HCT116 (cell line): Measurements from ENCODE around the gene CREB3L4. TPM values are rescaled to one million over a fixed set of nuclear protein-coding genes. Genes with fewer than 3 reads are reported as not detected.

Experiments
- ATAC-seq: fragments of 200-7000 bp; cut with Tn5 transposase; 2 replicates; pipeline ENCODE4 v1.9.1; 2020; ENCODE audit warnings: mild to moderate bottlenecking, moderate library complexity
- BruUV-seq: library from RNA; stranded (reverse); fragments of 400-500 nt; replicated peaks from 2 replicates; lab custom pipeline; 2021; lab: Mats Ljungman, UMichigan
- CTCF ChIA-PET: fragments of 300-600 bp; sonication (Branson Sonifier 250); formaldehyde crosslinking; loops from one replicate; lab custom pipeline; 2021; ENCODE audit warnings: antibody characterized with exemption; lab: Charles Lee
- POLR2A ChIA-PET: fragments of 300-600, 350-600 bp; sonication (Branson Sonifier 250); formaldehyde crosslinking; loops from one replicate; lab custom pipeline; 2021; ENCODE audit warnings: antibody characterized with exemption; lab: Charles Lee
- RAD21 ChIA-PET, 2 experiments: fragments of 300-600 bp; sonication (Branson Sonifier 250); formaldehyde crosslinking; loops; one replicate each; lab custom pipeline; 2023; ENCODE audit warnings: low total read pairs in 2 of 2; ENCODE audit not compliant: uncharacterized antibody in 2 of 2, unreplicated experiment in 2 of 2, low non-redundant PET in 1 of 2; lab: Charles Lee
- DNase-seq: peaks from one replicate; pipeline ENCODE4 v3.0.0-alpha.2; 2010; ENCODE audit warnings: low read depth, low spot score
- H2AFZ ChIP-seq: fragments of 200-600 bp; shearing (Covaris generic), sonication (generic); 2 replicates; pipeline ENCODE4 v1.6.1; 2017; ENCODE audit warnings: low read depth, mixed run types, mixed read lengths, antibody characterized with exemption, low read length; ENCODE audit not compliant: poor library complexity, severe bottlenecking
- H3K27ac ChIP-seq: 2 replicates; pipeline ENCODE4 v1.5.1; 2012; ENCODE audit warnings: low read depth, low read length
- H3K27me3 ChIP-seq: fragments of 200-600 bp; sonication (generic); 2 replicates; pipeline ENCODE4 v1.6.1; 2016; ENCODE audit warnings: mixed run types, low read length, mixed read lengths; ENCODE audit not compliant: insufficient read depth
- H3K36me3 ChIP-seq, 2 experiments: fragments of 200-500 bp in 1 of 2; fragments of 200-600 bp in 1 of 2; sonication (Bioruptor generic) in 1 of 2; sonication (generic) in 1 of 2; 2 replicates each; pipeline versions ENCODE4 v1.5.1 to v1.6.1; 2014 to 2016; ENCODE audit warnings: low read length in 2 of 2, inconsistent platforms in 1 of 2, mixed read lengths in 1 of 2, mixed run types in 1 of 2; ENCODE audit not compliant: insufficient read depth in 2 of 2, control insufficient read depth in 1 of 2
- H3K4me1 ChIP-seq, 2 experiments: fragments of 200-600 bp in 1 of 2; sonication (generic) in 1 of 2; 2 replicates each; pipeline versions ENCODE4 v1.5.1 to v1.6.1; 2012 to 2017; ENCODE audit warnings: low read length in 2 of 2, inconsistent platforms in 1 of 2, mild to moderate bottlenecking in 1 of 2, mixed read lengths in 1 of 2, mixed run types in 1 of 2, moderate library complexity in 1 of 2; ENCODE audit not compliant: insufficient read depth in 2 of 2, control insufficient read depth in 1 of 2
- H3K4me2 ChIP-seq: fragments of 200-600 bp; sonication (generic); 2 replicates; pipeline ENCODE4 v1.6.1; 2017; ENCODE audit warnings: mixed run types, low read length, mixed read lengths
- H3K4me3 ChIP-seq, 2 experiments: fragments of 200-600 bp in 1 of 2; sonication (generic) in 1 of 2; replicated peaks in 1 of 2; 2 replicates each; pipeline ENCODE4 v1.5.1; 2011 to 2016; ENCODE audit warnings: low read length in 2 of 2, control low read depth in 1 of 2, low read depth in 1 of 2, mild to moderate bottlenecking in 1 of 2, mixed read lengths in 1 of 2, mixed run types in 1 of 2
- H3K79me2 ChIP-seq: fragments of 200-600 bp; sonication (generic); 2 replicates; pipeline ENCODE4 v1.6.1; 2017; ENCODE audit warnings: mild to moderate bottlenecking, mixed run types, low read length, moderate library complexity, mixed read lengths; ENCODE audit not compliant: insufficient read depth
- H3K9ac ChIP-seq: fragments of 200-600 bp; sonication (generic); 2 replicates; pipeline ENCODE4 v1.6.1; 2016; ENCODE audit warnings: low read length, mixed read lengths
- H3K9me2 ChIP-seq: fragments of 200-600 bp; sonication (generic), shearing (Covaris generic); 2 replicates; pipeline ENCODE4 v1.6.1; 2017; ENCODE audit warnings: mixed run types, mild to moderate bottlenecking, moderate library complexity; ENCODE audit not compliant: insufficient read depth
- H3K9me3 ChIP-seq, 2 experiments: fragments of 200-500 bp in 1 of 2; fragments of 200-600 bp in 1 of 2; sonication (Bioruptor generic) in 1 of 2; sonication (generic) in 1 of 2; 2 replicates each; pipeline ENCODE4 v1.6.1; 2014 to 2017; ENCODE audit warnings: low read length in 2 of 2, mixed read lengths in 2 of 2, inconsistent platforms in 1 of 2, low read depth in 1 of 2, mild to moderate bottlenecking in 1 of 2, mixed run types in 1 of 2, moderate library complexity in 1 of 2; ENCODE audit not compliant: control insufficient read depth in 1 of 2, insufficient read depth in 1 of 2
- H4K20me1 ChIP-seq: fragments of 200-600 bp; sonication (generic), shearing (Covaris generic); 2 replicates; pipeline ENCODE4 v1.6.1; 2017; ENCODE audit warnings: mixed run types, mild to moderate bottlenecking, moderate library complexity; ENCODE audit not compliant: insufficient read depth
- EZH2phosphoT487 ChIP-seq: fragments of 200-600 bp; IDR thresholded peaks from 2 replicates; pipeline ENCODE4 v1.6.1; 2018; ENCODE audit warnings: antibody characterized with exemption, borderline replicate concordance
- JUND ChIP-seq: IDR thresholded peaks from 2 replicates; pipeline ENCODE4 v1.6.1; 2012
- RAD21 ChIP-seq: IDR thresholded peaks from 2 replicates; pipeline ENCODE4 v1.6.1; 2012; ENCODE audit warnings: low read depth, mild to moderate bottlenecking
- ZNF274 ChIP-seq: fragments of 200-500 bp; sonication (Bioruptor generic); IDR thresholded peaks from 2 replicates; pipeline ENCODE4 v1.6.1; 2014; ENCODE audit warnings: mild to moderate bottlenecking, low read depth, low read length, inconsistent platforms
- intact Hi-C: fragments of 100-400 bp; cut with micrococcal nuclease; formaldehyde crosslinking; loops from 2 replicates; pipeline ENCODE4 v1.10.0; 2022
- total RNA-seq: library from RNA; stranded (reverse); gene quantifications from one replicate; pipeline ENCODE4 v1.2.1, GENCODE V29; 2021; ENCODE audit not compliant: unreplicated experiment
- TF ChIP-seq, protein P1 (sequence below): IDR thresholded peaks from 2 replicates; pipeline ENCODE4 v1.6.1; 2012; ENCODE audit warnings: low read depth

Gene CREB3L4
- total RNA-seq, 1 experiment from 2014 or later: 15.3 TPM

DNA sequence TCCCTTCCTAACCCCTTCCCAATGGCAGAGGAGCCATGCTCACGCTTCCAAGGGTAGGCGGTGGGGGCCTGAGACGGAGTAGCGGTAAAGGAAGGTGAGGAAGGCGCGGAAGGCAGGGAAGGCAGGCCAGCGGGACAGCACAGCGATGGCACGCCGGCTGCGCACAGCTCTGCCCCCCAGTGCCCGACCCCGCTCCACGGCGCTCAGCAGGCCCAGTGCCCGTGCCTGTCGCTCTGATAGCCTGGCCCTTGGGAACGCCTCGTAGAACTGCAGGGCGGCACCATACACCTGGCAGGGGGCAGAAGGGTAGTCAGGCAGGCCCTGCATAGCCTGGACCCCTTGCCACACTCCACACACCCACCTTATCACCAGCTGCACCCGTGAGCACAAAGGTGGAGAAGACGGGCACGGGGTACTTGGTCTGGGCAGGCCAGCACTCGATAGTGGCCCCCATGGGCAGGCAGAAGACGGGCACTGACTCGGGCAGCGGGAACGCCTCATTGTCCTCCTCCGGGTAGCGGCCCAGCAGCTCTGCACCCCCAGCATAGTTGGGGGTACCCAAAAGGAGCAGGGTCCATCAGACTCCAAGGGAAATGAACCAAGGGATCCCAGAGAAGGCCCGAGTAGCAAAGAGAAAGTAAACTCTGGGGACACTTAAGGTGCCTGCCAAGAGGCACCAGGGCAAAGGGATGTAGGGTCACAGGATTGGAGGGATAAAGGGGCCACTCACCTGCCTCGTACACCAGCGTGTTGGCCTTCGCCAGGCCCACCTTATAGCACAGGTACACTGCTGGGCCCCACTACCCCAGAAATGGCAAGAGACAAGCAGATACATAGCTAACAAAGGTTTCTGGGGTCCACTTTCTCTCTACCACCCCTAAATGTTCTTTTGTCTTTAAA is 25.6 kb upstream of the CREB3L4 start:
- RAD21 ChIA-PET: no interaction called here
- no peaks in the 10 kb centered on the region for H3K27me3 ChIP-seq
- no peaks in the 10 kb centered on the region for H3K9me2 ChIP-seq
- no peak overlapping the region for H3K9ac ChIP-seq
- H3K79me2 ChIP-seq: peaks cover 24% of the 10 kb centered on the region; the same call in 1 of the 2 replicates
- no peak for TF ChIP-seq RAD21
- TF ChIP-seq ZNF274: no peak
- TF ChIP-seq, protein P1, sequence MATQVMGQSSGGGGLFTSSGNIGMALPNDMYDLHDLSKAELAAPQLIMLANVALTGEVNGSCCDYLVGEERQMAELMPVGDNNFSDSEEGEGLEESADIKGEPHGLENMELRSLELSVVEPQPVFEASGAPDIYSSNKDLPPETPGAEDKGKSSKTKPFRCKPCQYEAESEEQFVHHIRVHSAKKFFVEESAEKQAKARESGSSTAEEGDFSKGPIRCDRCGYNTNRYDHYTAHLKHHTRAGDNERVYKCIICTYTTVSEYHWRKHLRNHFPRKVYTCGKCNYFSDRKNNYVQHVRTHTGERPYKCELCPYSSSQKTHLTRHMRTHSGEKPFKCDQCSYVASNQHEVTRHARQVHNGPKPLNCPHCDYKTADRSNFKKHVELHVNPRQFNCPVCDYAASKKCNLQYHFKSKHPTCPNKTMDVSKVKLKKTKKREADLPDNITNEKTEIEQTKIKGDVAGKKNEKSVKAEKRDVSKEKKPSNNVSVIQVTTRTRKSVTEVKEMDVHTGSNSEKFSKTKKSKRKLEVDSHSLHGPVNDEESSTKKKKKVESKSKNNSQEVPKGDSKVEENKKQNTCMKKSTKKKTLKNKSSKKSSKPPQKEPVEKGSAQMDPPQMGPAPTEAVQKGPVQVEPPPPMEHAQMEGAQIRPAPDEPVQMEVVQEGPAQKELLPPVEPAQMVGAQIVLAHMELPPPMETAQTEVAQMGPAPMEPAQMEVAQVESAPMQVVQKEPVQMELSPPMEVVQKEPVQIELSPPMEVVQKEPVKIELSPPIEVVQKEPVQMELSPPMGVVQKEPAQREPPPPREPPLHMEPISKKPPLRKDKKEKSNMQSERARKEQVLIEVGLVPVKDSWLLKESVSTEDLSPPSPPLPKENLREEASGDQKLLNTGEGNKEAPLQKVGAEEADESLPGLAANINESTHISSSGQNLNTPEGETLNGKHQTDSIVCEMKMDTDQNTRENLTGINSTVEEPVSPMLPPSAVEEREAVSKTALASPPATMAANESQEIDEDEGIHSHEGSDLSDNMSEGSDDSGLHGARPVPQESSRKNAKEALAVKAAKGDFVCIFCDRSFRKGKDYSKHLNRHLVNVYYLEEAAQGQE: no peak
- no peak for TF ChIP-seq JUND
- no peak for TF ChIP-seq EZH2phosphoT487
- TF ChIP-seq, all 23 proteins: peak for 0
- no peak overlapping the region for H2AFZ ChIP-seq
- H3K36me3 ChIP-seq: peaks cover 3 to 16% of the 10 kb centered on the region in 2 experiments; a peak in 2 of 4 replicates
- no peak overlapping the region for H3K4me3 ChIP-seq
- H3K27ac ChIP-seq: no peak overlapping the region
- no peaks in the 10 kb centered on the region for H3K9me3 ChIP-seq
- no peak overlapping the region for H3K4me2 ChIP-seq
- peaks cover 6 to 15% of the 10 kb centered on the region in 2 experiments; a peak in 3 of 4 replicates for H3K4me1 ChIP-seq
- ChIA-PET POLR2A (no interaction called here), CTCF (no interaction called here)
- no peak for ATAC-seq
- no peak for DNase-seq
- no peaks in the 10 kb centered on the region for H4K20me1 ChIP-seq
- intact Hi-C loops: no loop called here
- no TSS peak for BruUV-seq
